ENCODE data around the gene TNS1.
"Not testable (repeated sequence)": the region's sequence is repeated elsewhere in the genome, so short reads cannot be mapped to it uniquely, and the experiment has no call there.

Gene TNS1

GRCh38 chr2:218002845-218003180 is at the start of gene TNS1:
TSS of gene TNS1 (minus strand) at chr2:218002995. CDS start at chr2:218002872, 123 bp downstream.
- peak; percentile 80 for DNase-seq (ENCODE audit: low spot score)

- no peak for DNase-seq (ENCODE audit: low spot score)
Measured at GRCh38 chr2:218051903-218052302, 49.1 kb upstream of the TNS1 start.

- no peak for DNase-seq (ENCODE audit: low spot score)
Measured at GRCh38 chr2:218047536-218048225, 44.9 kb upstream of the TNS1 start.

- DNase-seq (ENCODE audit: low spot score): no peak
Measured at GRCh38 chr2:218046238-218046637, 43.4 kb upstream of the TNS1 start.

GRCh38 chr2:218044599-218044998 is 41.8 kb upstream of the TNS1 start:
- DNase-seq (ENCODE audit: low spot score): not testable (repeated sequence)

- DNase-seq (ENCODE audit: low spot score): no peak
Measured at GRCh38 chr2:218043701-218044109, 40.9 kb upstream of the TNS1 start.

- no peak for DNase-seq (ENCODE audit: low spot score)
Measured at GRCh38 chr2:218043100-218043499, 40.3 kb upstream of the TNS1 start.

- DNase-seq (ENCODE audit: low spot score): no peak
Measured at GRCh38 chr2:218041302-218042168, 38.7 kb upstream of the TNS1 start.

GRCh38 chr2:218040883-218041282 is 38.1 kb upstream of the TNS1 start:
- no peak for DNase-seq (ENCODE audit: low spot score)

- no peak for DNase-seq (ENCODE audit: low spot score)
Measured at GRCh38 chr2:218039171-218039570, 36.4 kb upstream of the TNS1 start.

- DNase-seq (ENCODE audit: low spot score): no peak
Measured at GRCh38 chr2:218036371-218036770, 33.6 kb upstream of the TNS1 start.

- no peak for DNase-seq (ENCODE audit: low spot score)
Measured at GRCh38 chr2:218035463-218036100, 32.8 kb upstream of the TNS1 start.

- peak; percentile 83 for DNase-seq (ENCODE audit: low spot score)
Measured at GRCh38 chr2:218034497-218035213, 31.9 kb upstream of the TNS1 start.

GRCh38 chr2:218033590-218034496 is 31.0 kb upstream of the TNS1 start:
- DNase-seq (ENCODE audit: low spot score): peak; percentile 4

GRCh38 chr2:218033208-218033589 is 30.4 kb upstream of the TNS1 start:
- peak; percentile 5 for DNase-seq (ENCODE audit: low spot score)

- peak; percentile 5 for DNase-seq (ENCODE audit: low spot score)
Measured at GRCh38 chr2:218032336-218033171, 29.8 kb upstream of the TNS1 start.

- DNase-seq (ENCODE audit: low spot score): peak; percentile 7
Measured at GRCh38 chr2:218031771-218032257, 29.0 kb upstream of the TNS1 start.

GRCh38 chr2:218031261-218031660 is 28.5 kb upstream of the TNS1 start:
- no peak for DNase-seq (ENCODE audit: low spot score)

GRCh38 chr2:218030409-218031195 is 27.8 kb upstream of the TNS1 start:
- DNase-seq (ENCODE audit: low spot score): no peak
